Bronchial epithelial cell (primary cell): Measurements from ENCODE around the gene SCFD2. TPM values are rescaled to one million over a fixed set of nuclear protein-coding genes. Genes with fewer than 3 reads are reported as not detected.
"Not testable (repeated sequence)": the region's sequence is repeated elsewhere in the genome, so short reads cannot be mapped to it uniquely, and the experiment has no call there.

ENCODE experiments used
- DNase-seq: peaks from one replicate; pipeline ENCODE4 v3.0.0-alpha.2; 2010; ENCODE audit warnings: low read depth
- FAIRE-seq: peaks from 2 replicates; lab custom pipeline; 2011; peaks lifted over from hg19 to GRCh38; lab: Jason Lieb, UNC
- H3K27me3 ChIP-seq: 2 replicates; pipeline ENCODE4 v1.5.1; 2011; ENCODE audit warnings: low read length; ENCODE audit not compliant: control insufficient read depth, insufficient read depth
- H3K36me3 ChIP-seq: 2 replicates; pipeline ENCODE4 v1.5.1; 2011; ENCODE audit warnings: low read length; ENCODE audit not compliant: control insufficient read depth, insufficient read depth
- H3K4me3 ChIP-seq: 2 replicates; pipeline ENCODE4 v1.5.1; 2011; ENCODE audit warnings: mild to moderate bottlenecking, low read depth, low read length, control low read depth
- CTCF ChIP-seq: IDR thresholded peaks from 2 replicates; pipeline ENCODE4 v1.5.1; 2011; ENCODE audit warnings: mild to moderate bottlenecking, moderate library complexity, low read length, control low read depth, inconsistent platforms; ENCODE audit not compliant: insufficient read depth, severe bottlenecking
- total RNA-seq: library from RNA; depleted of rRNA; stranded (reverse); fragments of >200 nt; gene quantifications from 2 replicates; pipeline ENCODE4 v1.2.1, GENCODE V29; 2014

Gene SCFD2
- total RNA-seq, 1 donor from 2014 or later = 21.9 TPM

- Histone ChIP-seq H3K4me3 (no peak overlapping the region), H3K27me3 (no peaks in the 10 kb centered on the region), H3K36me3 (no peaks in the 10 kb centered on the region)
- no peak for DNase-seq
- TF ChIP-seq CTCF = no peak
- no peak for FAIRE-seq
These were observed 182.1 kb downstream of the SCFD2 start for GRCh38 chr4:53183754-53184153.

GRCh38 chr4:53177751-53178150, 188.1 kb downstream of the SCFD2 start:
- H3K36me3 ChIP-seq, H3K27me3 ChIP-seq, DNase-seq, H3K4me3 ChIP-seq, FAIRE-seq: not testable (repeated sequence)

- no peaks in the 10 kb centered on the region for H3K36me3 ChIP-seq
- H3K4me3 ChIP-seq = no peak overlapping the region
- FAIRE-seq = no peak
- no peaks in the 10 kb centered on the region for H3K27me3 ChIP-seq
- no peak for DNase-seq
- TF ChIP-seq CTCF = no peak
These were observed 190.2 kb downstream of the SCFD2 start for GRCh38 chr4:53175640-53176039.

GRCh38 chr4:53174823-53175222, 191.0 kb downstream of the SCFD2 start:
- no peak for DNase-seq
- no peaks in the 10 kb centered on the region for H3K36me3 ChIP-seq
- no peak overlapping the region for H3K4me3 ChIP-seq
- no peaks in the 10 kb centered on the region for H3K27me3 ChIP-seq
- FAIRE-seq = no peak
- no peak for TF ChIP-seq CTCF

GRCh38 chr4:53173576-53173975, 192.3 kb downstream of the SCFD2 start:
- no peak for FAIRE-seq
- Histone ChIP-seq H3K27me3 (no peaks in the 10 kb centered on the region), H3K36me3 (no peaks in the 10 kb centered on the region), H3K4me3 (no peak overlapping the region)
- DNase-seq = no peak
- TF ChIP-seq CTCF = no peak

GRCh38 chr4:53171797-53172196, 194.1 kb downstream of the SCFD2 start:
- Histone ChIP-seq H3K4me3 (no peak overlapping the region), H3K36me3 (no peaks in the 10 kb centered on the region), H3K27me3 (no peaks in the 10 kb centered on the region)
- FAIRE-seq = no peak
- DNase-seq = no peak
- no peak for TF ChIP-seq CTCF
